H1 (cell line): ENCODE results near the gene IFIT1. TPM values are rescaled to one million over a fixed set of nuclear protein-coding genes. Genes with fewer than 3 reads are reported as not detected.

Experiments
- CTCF ChIA-PET: fragments of 300-600 bp; sonication (Branson Sonifier 250); formaldehyde crosslinking; loops from one replicate; lab custom pipeline; 2021; ENCODE audit not compliant: partially characterized antibody; lab: Charles Lee
- POLR2A ChIA-PET: fragments of 300-600 bp; sonication (Branson Sonifier 250); formaldehyde crosslinking; loops from one replicate; lab custom pipeline; 2021; ENCODE audit warnings: inconsistent platforms; ENCODE audit not compliant: partially characterized antibody; lab: Charles Lee
- DNase-seq, 2 experiments: peaks; one replicate each; pipeline versions ENCODE4 v3.0.0 to v3.0.0-alpha.2; 2010 to 2022; ENCODE audit warnings: low spot score in 2 of 2, low read depth in 1 of 2, mixed read lengths in 1 of 2
- FAIRE-seq: peaks from 2 replicates; lab custom pipeline; 2011; peaks lifted over from hg19 to GRCh38; lab: Jason Lieb, UNC
- H2AFZ ChIP-seq: 2 replicates; pipeline ENCODE4 v1.8.1; 2012; ENCODE audit warnings: low read length, inconsistent platforms
- H2AK5ac ChIP-seq: 2 replicates; pipeline ENCODE4 v1.6.1; 2013; ENCODE audit warnings: low read depth, low read length
- H2BK120ac ChIP-seq: replicated peaks from 2 replicates; pipeline ENCODE3; 2013; ENCODE audit warnings: low read depth, low read length, inconsistent platforms
- H2BK12ac ChIP-seq: 2 replicates; pipeline ENCODE4 v1.6.1; 2013; ENCODE audit warnings: low read depth, low read length
- H2BK15ac ChIP-seq: 2 replicates; pipeline ENCODE4 v1.6.1; 2013; ENCODE audit warnings: low read length
- H2BK20ac ChIP-seq: 2 replicates; pipeline ENCODE4 v1.6.1; 2013; ENCODE audit warnings: low read length
- H2BK5ac ChIP-seq: 2 replicates; pipeline ENCODE4 v1.6.1; 2013; ENCODE audit warnings: low read depth, low read length
- H3K14ac ChIP-seq: 2 replicates; pipeline ENCODE4 v1.6.1; 2013; ENCODE audit warnings: inconsistent platforms; ENCODE audit not compliant: insufficient read length
- H3K18ac ChIP-seq: 2 replicates; pipeline ENCODE4 v1.6.1; 2013; ENCODE audit warnings: low read length; ENCODE audit errors: extremely low read depth
- H3K23ac ChIP-seq: 2 replicates; pipeline ENCODE4 v1.6.1; 2013; ENCODE audit warnings: inconsistent platforms; ENCODE audit not compliant: insufficient read length
- H3K23me2 ChIP-seq: 2 replicates; pipeline ENCODE4 v1.6.1; 2013; ENCODE audit warnings: low read depth, low read length
- H3K27ac ChIP-seq: 2 replicates; pipeline ENCODE4 v1.6.1; 2011; ENCODE audit warnings: low read depth, low read length, inconsistent platforms
- H3K27me3 ChIP-seq, 4 experiments: replicated peaks in 1 of 4; 1 replicate in 1 of 4; 2 replicates in 3 of 4; pipeline versions ENCODE4 v1.6.1 to v1.8.1; 2011 to 2013; ENCODE audit warnings: low read length in 3 of 4, mild to moderate bottlenecking in 3 of 4, inconsistent platforms in 2 of 4, mixed read lengths in 2 of 4, moderate library complexity in 1 of 4; ENCODE audit not compliant: control insufficient read depth in 3 of 4, insufficient read depth in 3 of 4; ENCODE audit errors: extremely low read depth in 1 of 4
- H3K36me3 ChIP-seq, 4 experiments: 2 replicates each; pipeline versions ENCODE4 v1.6.1 to v1.8.1; 2011 to 2013; ENCODE audit warnings: mild to moderate bottlenecking in 4 of 4, low read length in 3 of 4, moderate library complexity in 2 of 4, control low read depth in 1 of 4, inconsistent platforms in 1 of 4; ENCODE audit not compliant: insufficient read depth in 4 of 4, control insufficient read depth in 2 of 4
- H3K4ac ChIP-seq: replicated peaks from 2 replicates; pipeline ENCODE3; 2013; ENCODE audit warnings: low read length, low read depth, mixed read lengths, inconsistent platforms; ENCODE audit not compliant: insufficient read length
- H3K4me1 ChIP-seq, 4 experiments: replicated peaks in 1 of 4; 1 replicate in 1 of 4; 2 replicates in 3 of 4; pipeline versions ENCODE4 v1.6.1 to v1.8.1; 2011 to 2013; ENCODE audit warnings: low read length in 3 of 4, inconsistent platforms in 2 of 4, mixed read lengths in 1 of 4; ENCODE audit not compliant: insufficient read depth in 4 of 4, control insufficient read depth in 3 of 4
- H3K4me2 ChIP-seq, 2 experiments: 2 replicates each; pipeline versions ENCODE4 v1.6.1 to v1.8.1; 2011 to 2013; ENCODE audit warnings: low read depth in 2 of 2, low read length in 2 of 2, control low read depth in 1 of 2, inconsistent platforms in 1 of 2, mild to moderate bottlenecking in 1 of 2; ENCODE audit not compliant: insufficient read depth in 1 of 2
- H3K4me3 ChIP-seq, 4 experiments: fragments of 200-600, 300-600 bp in 1 of 4; sonication (generic), shearing (Covaris generic), sonication (Bioruptor Twin) in 1 of 4; 2 replicates each; pipeline versions ENCODE4 v1.5.1 to v1.8.1; 2011 to 2016; ENCODE audit warnings: low read length in 4 of 4, low read depth in 3 of 4, control low read depth in 2 of 4, inconsistent platforms in 2 of 4, mild to moderate bottlenecking in 2 of 4, mixed read lengths in 1 of 4, moderate library complexity in 1 of 4; ENCODE audit not compliant: insufficient read depth in 2 of 4; ENCODE audit errors: extremely low read depth in 1 of 4
- H3K56ac ChIP-seq: replicated peaks from 2 replicates; pipeline ENCODE3; 2013; ENCODE audit warnings: low read depth, mild to moderate bottlenecking, mixed read lengths, low read length, inconsistent platforms; ENCODE audit not compliant: insufficient read length
- H3K79me1 ChIP-seq: 2 replicates; pipeline ENCODE4 v1.6.1; 2013; ENCODE audit warnings: low read depth, low read length, control low read depth
- H3K79me2 ChIP-seq, 2 experiments: 2 replicates each; pipeline versions ENCODE4 v1.6.1 to v1.8.1; 2012 to 2013; ENCODE audit warnings: low read length in 2 of 2, mild to moderate bottlenecking in 2 of 2, inconsistent platforms in 1 of 2; ENCODE audit not compliant: insufficient read depth in 2 of 2, control insufficient read depth in 1 of 2
- H3K9ac ChIP-seq, 4 experiments: replicated peaks in 1 of 4; 1 replicate in 1 of 4; 2 replicates in 3 of 4; pipeline versions ENCODE4 v1.6.1 to v1.8.1; 2011 to 2013; ENCODE audit warnings: low read depth in 3 of 4, low read length in 3 of 4, control low read depth in 2 of 4, mild to moderate bottlenecking in 2 of 4, moderate library complexity in 2 of 4, inconsistent platforms in 1 of 4; ENCODE audit errors: extremely low read depth in 1 of 4
- H3K9me3 ChIP-seq, 2 experiments: 2 replicates each; pipeline versions ENCODE4 v1.6.1 to v1.8.1; 2012 to 2013; ENCODE audit warnings: mild to moderate bottlenecking in 2 of 2, moderate library complexity in 2 of 2, control low read depth in 1 of 2, inconsistent platforms in 1 of 2, low read depth in 1 of 2, low read length in 1 of 2, mixed read lengths in 1 of 2; ENCODE audit not compliant: insufficient read depth in 2 of 2
- H4K20me1 ChIP-seq, 2 experiments: replicated peaks in 1 of 2; 2 replicates each; pipeline versions ENCODE3 to v1.8.1; 2011 to 2013; ENCODE audit warnings: inconsistent platforms in 2 of 2, low read length in 2 of 2, mild to moderate bottlenecking in 1 of 2; ENCODE audit not compliant: insufficient read depth in 2 of 2, control insufficient read depth in 1 of 2
- H4K5ac ChIP-seq: 2 replicates; pipeline ENCODE4 v1.6.1; 2013; ENCODE audit warnings: low read length, low read depth, mixed read lengths, inconsistent platforms; ENCODE audit not compliant: insufficient read length
- H4K8ac ChIP-seq: 2 replicates; pipeline ENCODE4 v1.8.0; 2013; ENCODE audit warnings: mild to moderate bottlenecking, moderate library complexity, low read length, inconsistent platforms; ENCODE audit not compliant: insufficient read depth; ENCODE audit errors: extremely low read depth
- H4K91ac ChIP-seq: replicated peaks from 2 replicates; pipeline ENCODE3; 2013; ENCODE audit warnings: low read length, mixed read lengths, inconsistent platforms; ENCODE audit not compliant: insufficient read length
- CHD2 ChIP-seq: IDR thresholded peaks from 2 replicates; pipeline ENCODE4 v1.6.1; 2012; ENCODE audit warnings: low read length, improper control_type of control experiment
- CTBP2 ChIP-seq: IDR thresholded peaks from 2 replicates; pipeline ENCODE4 v1.7.0; 2011; ENCODE audit warnings: borderline replicate concordance, mild to moderate bottlenecking, moderate library complexity, mixed read lengths, low read length; ENCODE audit not compliant: insufficient read depth, insufficient read length
- EZH2 ChIP-seq: fragments of 200-600 bp; sonication (generic); IDR thresholded peaks from 2 replicates; pipeline ENCODE4 v1.7.1; 2012; ENCODE audit warnings: low read depth, mild to moderate bottlenecking, moderate library complexity, low read length, inconsistent platforms; ENCODE audit not compliant: severe bottlenecking
- RBBP5 ChIP-seq: IDR thresholded peaks from 2 replicates; pipeline ENCODE4 v1.7.1; 2012; ENCODE audit warnings: low read depth, mild to moderate bottlenecking, inconsistent platforms, low read length, moderate library complexity, borderline replicate concordance
- SAP30 ChIP-seq: fragments of 300-600 bp; sonication (generic); IDR thresholded peaks from 2 replicates; pipeline ENCODE4 v1.7.1; 2012; ENCODE audit warnings: low read length, moderate library complexity, mild to moderate bottlenecking, inconsistent platforms; ENCODE audit not compliant: insufficient read depth, insufficient replicate concordance
- YY1 ChIP-seq: IDR thresholded peaks from 2 replicates; pipeline ENCODE4 v1.6.1; 2011; ENCODE audit warnings: low read depth, mild to moderate bottlenecking, low read length
- polyA plus RNA-seq, 7 experiments: library from polyadenylated mRNA; depleted of rRNA in 3 of 7; stranded (reverse) in 5 of 7; unstranded in 2 of 7; fragments of >200 nt in 5 of 7; fragments of 200-250 nt in 2 of 7; gene quantifications; 1 replicate in 5 of 7; 2 replicates in 1 of 7; 4 replicates in 1 of 7; pipeline versions ENCODE4 v1.2.1 to v1.2.3, GENCODE V29; 2011 to 2013; ENCODE audit warnings: missing spikeins in 2 of 7, mixed read lengths in 2 of 7
- total RNA-seq: library from RNA; stranded (reverse); fragmentation: NEBNext Ultra II Directional; extraction: Animal tissue kit (Norgen Biotek cat#: 25700); gene quantifications from 2 replicates; pipeline ENCODE4 v1.2.1, GENCODE V29; 2021
- TF ChIP-seq, protein P1 (sequence below): IDR thresholded peaks from 2 replicates; pipeline ENCODE4 v1.6.1; 2012; ENCODE audit warnings: inconsistent platforms
- TF ChIP-seq, protein P2 (sequence below): IDR thresholded peaks from 2 replicates; pipeline ENCODE4 v1.6.1; 2011; ENCODE audit warnings: low read depth, mild to moderate bottlenecking, low read length; ENCODE audit not compliant: insufficient read depth

The IFIT1 gene
- total and polyA plus RNA-seq, 2 of the 8 experiments (the other 6 are each of a cell fraction or from before 2014, with no cell fraction given) = 0.94 to 1.5 TPM

DNA sequence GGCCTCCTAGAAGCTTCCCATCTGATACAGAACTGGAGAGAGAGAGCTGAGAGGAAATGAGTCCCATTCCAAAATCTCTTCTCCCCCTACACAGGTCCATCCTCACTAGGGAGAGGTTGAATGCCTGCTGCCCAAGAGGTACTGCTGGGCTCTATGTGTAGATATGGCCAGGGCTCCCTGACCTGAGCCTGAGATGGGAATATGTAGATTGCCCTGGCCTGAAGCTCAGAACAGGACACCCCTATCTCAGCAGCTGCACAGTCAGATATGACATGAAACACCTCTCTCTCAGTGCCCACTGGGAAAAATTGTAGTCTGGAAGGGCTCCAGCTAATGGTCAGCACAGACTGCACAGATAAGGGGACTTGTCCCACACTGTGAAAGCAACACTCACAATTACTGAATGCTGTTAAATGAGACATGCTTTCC lies 17.7 kb upstream of the IFIT1 start:
- H3K4me2 ChIP-seq = no peak overlapping the region

More for the DNA sequence above, 17.7 kb upstream of the IFIT1 start:
- Histone ChIP-seq H3K36me3 (no peaks in the 10 kb centered on the region), H4K20me1 (no peaks in the 10 kb centered on the region), H3K79me2 (no peaks in the 10 kb centered on the region), H3K27me3 (no peaks in the 10 kb centered on the region), H3K18ac (no peak overlapping the region), H4K5ac (no peak overlapping the region), H3K79me1 (no peaks in the 10 kb centered on the region), H3K23me2 (no peaks in the 10 kb centered on the region), H2BK120ac (no peak overlapping the region), H3K9ac (no peak overlapping the region), H3K4me1 (peaks cover 0 to 4% (median 0%) of the 10 kb centered on the region in 4 experiments; a peak in 2 of 7 replicates), H4K91ac (no peak overlapping the region), H2AK5ac (no peak overlapping the region), H2BK20ac (no peak overlapping the region), H3K4me3 (no peak overlapping the region), H4K8ac (no peak overlapping the region), H2AFZ (no peak overlapping the region), H2BK5ac (no peak overlapping the region), H2BK15ac (no peak overlapping the region), H3K23ac (no peak overlapping the region), H3K27ac (no peak overlapping the region), H3K14ac (no peak overlapping the region), H2BK12ac (no peak overlapping the region), H3K4ac (no peak overlapping the region), H3K56ac (no peak overlapping the region), H3K9me3 (no peaks in the 10 kb centered on the region)
- ChIA-PET POLR2A (no interaction called here), CTCF (interaction anchor here (0.6 to 1.0 kb wide), 5 partner anchors 12 to 242 kb away, joined by 3 read pairs; no protein-coding TSS in a partner anchor)
- DNase-seq = no peak
- no peak for FAIRE-seq
- TF ChIP-seq CHD2 (no peak), SAP30 (no peak), EZH2 (no peak), CTBP2 (no peak), RBBP5 (no peak), YY1 (no peak)
- TF ChIP-seq, protein P1, sequence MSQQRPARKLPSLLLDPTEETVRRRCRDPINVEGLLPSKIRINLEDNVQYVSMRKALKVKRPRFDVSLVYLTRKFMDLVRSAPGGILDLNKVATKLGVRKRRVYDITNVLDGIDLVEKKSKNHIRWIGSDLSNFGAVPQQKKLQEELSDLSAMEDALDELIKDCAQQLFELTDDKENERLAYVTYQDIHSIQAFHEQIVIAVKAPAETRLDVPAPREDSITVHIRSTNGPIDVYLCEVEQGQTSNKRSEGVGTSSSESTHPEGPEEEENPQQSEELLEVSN = no peak
- TF ChIP-seq, protein P2, sequence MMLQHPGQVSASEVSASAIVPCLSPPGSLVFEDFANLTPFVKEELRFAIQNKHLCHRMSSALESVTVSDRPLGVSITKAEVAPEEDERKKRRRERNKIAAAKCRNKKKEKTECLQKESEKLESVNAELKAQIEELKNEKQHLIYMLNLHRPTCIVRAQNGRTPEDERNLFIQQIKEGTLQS = no peak
